Endothelial cell of umbilical vein (primary cell): ENCODE measurements around the gene ADCY5. TPM values are rescaled to one million over a fixed set of nuclear protein-coding genes. Genes with fewer than 3 reads are reported as not detected.

Source experiments
- BruUV-seq: library from RNA; stranded (reverse); fragments of 400-500 nt; replicated peaks from 2 replicates; lab custom pipeline; 2021; lab: Mats Ljungman, UMichigan
- CTCF ChIA-PET: fragments of 300-600, 350-600 bp; sonication (Branson Sonifier 250); formaldehyde crosslinking; loops from one replicate; lab custom pipeline; 2021; ENCODE audit warnings: antibody characterized with exemption, inconsistent platforms; lab: Charles Lee
- POLR2A ChIA-PET: fragments of 300-600, 350-600 bp; sonication (Branson Sonifier 250); formaldehyde crosslinking; loops from one replicate; lab custom pipeline; 2021; ENCODE audit warnings: antibody characterized with exemption, inconsistent platforms; lab: Charles Lee
- DNase-seq: peaks from one replicate; pipeline ENCODE4 v3.0.0-alpha.2; 2011; ENCODE audit warnings: low read depth, low spot score
- FAIRE-seq: peaks from 2 replicates; lab custom pipeline; 2011; peaks lifted over from hg19 to GRCh38; lab: Jason Lieb, UNC
- H2AFZ ChIP-seq: 2 replicates; pipeline ENCODE4 v1.6.0; 2012; ENCODE audit warnings: low read depth, low read length, control low read depth, inconsistent platforms
- H3K27ac ChIP-seq: 2 replicates; pipeline ENCODE4 v1.5.1; 2011; ENCODE audit warnings: low read depth, mild to moderate bottlenecking, control low read depth, low read length, moderate library complexity; ENCODE audit not compliant: insufficient read depth
- H3K27me3 ChIP-seq, 2 experiments: 2 replicates each; pipeline versions ENCODE4 v1.6.0 to v1.6.1; 2011; ENCODE audit warnings: low read length in 2 of 2, mixed read lengths in 1 of 2; ENCODE audit not compliant: control insufficient read depth in 2 of 2, insufficient read depth in 2 of 2
- H3K36me3 ChIP-seq, 2 experiments: 2 replicates in 1 of 2; 3 replicates in 1 of 2; pipeline ENCODE4 v1.5.1; 2011; ENCODE audit warnings: low read length in 2 of 2, mild to moderate bottlenecking in 1 of 2, moderate library complexity in 1 of 2; ENCODE audit not compliant: control insufficient read depth in 2 of 2, insufficient read depth in 2 of 2; ENCODE audit errors: extremely low read depth in 1 of 2
- H3K4me1 ChIP-seq: 3 replicates; pipeline ENCODE4 v1.5.1; 2011; ENCODE audit warnings: mild to moderate bottlenecking, low read length; ENCODE audit not compliant: control insufficient read depth, insufficient read depth; ENCODE audit errors: extremely low read depth
- H3K4me2 ChIP-seq: 2 replicates; pipeline ENCODE4 v1.6.1; 2011; ENCODE audit warnings: low read length, control low read depth, mixed read lengths; ENCODE audit not compliant: insufficient read depth
- H3K4me3 ChIP-seq, 3 experiments: fragments of 200-600 bp in 1 of 3; sonication (generic), shearing (Covaris generic) in 1 of 3; replicated peaks in 1 of 3; 2 replicates each; pipeline ENCODE4 v1.5.1; 2011 to 2016; ENCODE audit warnings: control low read depth in 3 of 3, low read length in 3 of 3, mild to moderate bottlenecking in 2 of 3, inconsistent platforms in 1 of 3, low read depth in 1 of 3, moderate library complexity in 1 of 3; ENCODE audit not compliant: insufficient read depth in 1 of 3
- H3K79me2 ChIP-seq: 2 replicates; pipeline ENCODE4 v1.6.0; 2012; ENCODE audit warnings: low read length, inconsistent platforms; ENCODE audit not compliant: control insufficient read depth, insufficient read depth
- H3K9ac ChIP-seq: replicated peaks from 2 replicates; pipeline ENCODE3; 2011; ENCODE audit warnings: low read length, control low read depth; ENCODE audit not compliant: insufficient read depth; ENCODE audit errors: extremely low read depth
- H3K9me1 ChIP-seq: replicated peaks from 3 replicates; pipeline ENCODE4 v1.6.0; 2011; ENCODE audit warnings: mild to moderate bottlenecking, low read length; ENCODE audit not compliant: control insufficient read depth, insufficient read depth; ENCODE audit errors: extremely low read depth
- H3K9me3 ChIP-seq: replicated peaks from 2 replicates; pipeline ENCODE4 v1.5.1; 2012; ENCODE audit warnings: low read length, inconsistent platforms; ENCODE audit not compliant: control insufficient read depth, insufficient read depth
- H4K20me1 ChIP-seq: replicated peaks from 2 replicates; pipeline ENCODE3; 2011; ENCODE audit warnings: mild to moderate bottlenecking, low read length; ENCODE audit not compliant: control insufficient read depth, insufficient read depth; ENCODE audit errors: extremely low read depth
- CTCF ChIP-seq, 2 donors: IDR thresholded peaks; 1 replicate in 1 of 2; 2 replicates in 1 of 2; pipeline ENCODE4 v1.5.1; 2011; ENCODE audit warnings: low read length in 2 of 2, mild to moderate bottlenecking in 2 of 2, moderate library complexity in 2 of 2, control low read depth in 1 of 2, inconsistent platforms in 1 of 2, low read depth in 1 of 2; ENCODE audit not compliant: insufficient read depth in 1 of 2; ENCODE audit errors: extremely low read depth in 1 of 2
- EZH2 ChIP-seq: IDR thresholded peaks from 2 replicates; pipeline ENCODE4 v1.6.1; 2012; ENCODE audit warnings: borderline replicate concordance, low read depth, mild to moderate bottlenecking, moderate library complexity, low read length, inconsistent platforms; ENCODE audit not compliant: severe bottlenecking
- FOS ChIP-seq: IDR thresholded peaks from 2 replicates; pipeline ENCODE4 v1.6.1; 2011; ENCODE audit warnings: mild to moderate bottlenecking, low read length, moderate library complexity, borderline replicate concordance; ENCODE audit not compliant: insufficient read depth
- GATA2 ChIP-seq: IDR thresholded peaks from 2 replicates; pipeline ENCODE4 v1.7.0; 2011; ENCODE audit warnings: low read depth, mild to moderate bottlenecking, moderate library complexity, mixed read lengths, low read length; ENCODE audit not compliant: insufficient read length, insufficient read depth
- JUN ChIP-seq: IDR thresholded peaks from 2 replicates; pipeline ENCODE4 v1.6.1; 2011; ENCODE audit warnings: borderline replicate concordance, low read depth; ENCODE audit not compliant: insufficient read length, insufficient read depth
- MYC ChIP-seq: IDR thresholded peaks from one replicate; pipeline ENCODE4 v1.6.1; 2011; ENCODE audit warnings: mild to moderate bottlenecking, low read depth, low read length
- POLR2A ChIP-seq: IDR thresholded peaks from 2 replicates; pipeline ENCODE4 v1.6.1; 2012; ENCODE audit warnings: low read depth, mild to moderate bottlenecking, control low read depth, low read length
- POLR2AphosphoS5 ChIP-seq: IDR thresholded peaks from 2 replicates; pipeline ENCODE4 v1.6.1; 2012; ENCODE audit warnings: low read depth, mild to moderate bottlenecking, control low read depth, low read length, moderate library complexity; ENCODE audit not compliant: insufficient read depth
- dilution Hi-C: fragments of 300-500 bp; cut with MboI; formaldehyde crosslinking; loops from one replicate; pipeline ENCODE4 v1.15.0; 2019; ENCODE audit warnings: low sequenced_read_pairs; ENCODE audit not compliant: extremely low pct_ligation_motif_present
- intact Hi-C: fragments of 100-400 bp; cut with micrococcal nuclease; formaldehyde crosslinking; loops from one replicate; pipeline ENCODE4 v1.10.0; 2022
- polyA plus RNA-seq, 4 experiments: library from polyadenylated mRNA; depleted of rRNA in 3 of 4; stranded (reverse) in 3 of 4; unstranded in 1 of 4; fragments of >200 nt; gene quantifications; 2 replicates each; pipeline versions ENCODE4 v1.2.1 to v1.2.3, GENCODE V29; 2011 to 2012; ENCODE audit warnings: missing spikeins in 1 of 4
- total RNA-seq: library from RNA; stranded (reverse); gene quantifications from 2 replicates; pipeline ENCODE4 v1.2.3, GENCODE V29; 2021
- TF ChIP-seq, protein P1 (sequence below): IDR thresholded peaks from 2 replicates; pipeline ENCODE4 v1.6.1; 2011; ENCODE audit not compliant: insufficient read depth, insufficient read length

ADCY5 gene
- total and polyA plus RNA-seq, 2 donors (not counting 3 experiments of a cell fraction or from before 2014, with no cell fraction given): 0.01 TPM; not detected in 1

GRCh38 chr3:123290107-123290930 is 158.6 kb downstream of the ADCY5 start:
- dilution Hi-C loops: no loop called here
- intact Hi-C loops: no loop called here
- Histone ChIP-seq H3K9me1 (no peaks in the 10 kb centered on the region), H3K9ac (no peak overlapping the region), H3K79me2 (no peaks in the 10 kb centered on the region), H4K20me1 (no peaks in the 10 kb centered on the region), H3K4me1 (no peaks in the 10 kb centered on the region), H3K27ac (no peak overlapping the region), H3K9me3 (no peaks in the 10 kb centered on the region), H3K36me3 (no peaks in the 10 kb centered on the region), H3K4me2 (no peak overlapping the region), H2AFZ (no peak overlapping the region), H3K4me3 (no peak overlapping the region), H3K27me3 (no peaks in the 10 kb centered on the region)
- FAIRE-seq: no peak
- POLR2A ChIA-PET: no interaction called here
- no peak for DNase-seq
- BruUV-seq: no TSS peak
- CTCF ChIA-PET: no interaction called here
- TF ChIP-seq GATA2: no peak
- no peak for TF ChIP-seq CTCF (IDR thresholded peaks at IDR 0.05; ENCODE audit: extremely low read depth in 1 of 2, insufficient read depth in 1 of 2, low read depth in 1 of 2, low read length in 2 of 2)
- no peak for TF ChIP-seq MYC
- no peak for TF ChIP-seq POLR2A
- TF ChIP-seq, protein P1, sequence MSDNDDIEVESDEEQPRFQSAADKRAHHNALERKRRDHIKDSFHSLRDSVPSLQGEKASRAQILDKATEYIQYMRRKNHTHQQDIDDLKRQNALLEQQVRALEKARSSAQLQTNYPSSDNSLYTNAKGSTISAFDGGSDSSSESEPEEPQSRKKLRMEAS: no peak
- TF ChIP-seq FOS: no peak
- no peak for TF ChIP-seq POLR2AphosphoS5
- TF ChIP-seq EZH2: no peak
- TF ChIP-seq JUN: no peak
